CD4-positive, alpha-beta T cell treated with Interleukin-21 for 1 hour (primary cell): ENCODE results near the gene LIPH.
A peak's percentile ranks its signal among the peaks of the same experiment; 100 is the strongest.

Source experiments
- DNase-seq: peaks from one replicate; pipeline ENCODE4 v3.0.0-alpha.2; 2020

LIPH gene

GRCh38 chr3:185539934-185540333, 12.5 kb downstream of the LIPH start:
- DNase-seq: no peak

- peak; percentile 21 for DNase-seq
Observed at GRCh38 chr3:185537369-185537970, 14.9 kb downstream of the LIPH start.

- no peak for DNase-seq
Observed at GRCh38 chr3:185534511-185534910, 17.9 kb downstream of the LIPH start.

GRCh38 chr3:185532901-185533300, 19.5 kb downstream of the LIPH start:
- no peak for DNase-seq

DNA sequence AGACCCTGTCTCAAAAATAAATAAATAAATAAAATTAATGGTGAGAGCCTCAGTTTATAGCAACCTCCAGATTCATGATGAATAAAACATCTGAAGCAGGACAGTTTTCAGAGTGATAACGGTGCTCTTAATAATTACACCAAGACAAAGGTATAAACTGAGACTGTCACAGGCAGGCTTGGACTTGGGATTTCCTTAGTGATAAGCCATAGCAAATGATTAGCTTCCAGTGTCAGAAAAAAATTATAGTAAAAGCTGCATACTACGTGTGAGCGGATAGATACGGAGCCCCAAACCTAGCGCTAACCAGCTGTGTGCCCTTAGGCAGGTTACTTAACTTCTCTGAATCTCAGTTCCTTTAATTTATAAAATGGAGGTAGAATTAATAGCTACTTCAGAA, 21.5 kb downstream of the LIPH start:
- DNase-seq: no peak

DNA sequence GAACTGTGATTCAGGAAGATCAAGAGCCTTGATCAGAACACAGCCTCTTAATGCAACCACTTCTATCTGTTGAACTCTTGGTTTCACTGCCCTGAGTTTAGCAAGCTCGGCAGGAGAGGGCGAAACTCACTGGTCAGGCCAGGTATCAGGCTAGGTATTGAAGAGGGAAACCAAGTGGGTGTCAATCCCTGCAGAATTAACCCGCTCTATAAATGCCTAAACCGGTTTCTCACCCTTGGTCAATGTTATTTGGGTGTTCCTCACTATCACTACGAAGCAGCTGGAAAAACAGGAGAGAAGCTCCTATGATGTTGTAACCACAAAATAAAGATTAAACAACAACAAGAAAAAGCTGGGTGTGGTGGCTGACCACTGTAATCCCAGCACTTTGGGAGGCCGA, 23.9 kb downstream of the LIPH start:
- no peak for DNase-seq

DNA sequence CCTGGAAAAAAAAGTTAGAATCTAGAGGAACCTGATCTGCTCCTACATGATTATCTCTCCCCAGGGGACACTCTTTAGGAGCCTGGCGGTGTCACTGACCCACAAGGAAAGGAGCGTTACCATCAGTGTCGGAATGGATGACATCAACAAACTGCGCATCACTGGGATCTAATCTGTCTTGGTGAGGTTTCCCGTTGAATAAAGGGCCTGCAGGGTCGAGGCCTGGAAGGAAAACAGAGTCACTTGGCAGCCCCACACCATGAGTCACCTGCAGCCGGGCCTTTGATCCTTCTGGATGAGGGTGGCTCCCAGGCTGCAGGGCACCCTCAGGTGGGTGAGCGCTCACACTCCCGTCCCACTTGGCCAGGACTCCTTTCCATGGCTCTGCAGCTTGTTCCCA, 25.0 kb downstream of the LIPH start:
- no peak for DNase-seq

DNA sequence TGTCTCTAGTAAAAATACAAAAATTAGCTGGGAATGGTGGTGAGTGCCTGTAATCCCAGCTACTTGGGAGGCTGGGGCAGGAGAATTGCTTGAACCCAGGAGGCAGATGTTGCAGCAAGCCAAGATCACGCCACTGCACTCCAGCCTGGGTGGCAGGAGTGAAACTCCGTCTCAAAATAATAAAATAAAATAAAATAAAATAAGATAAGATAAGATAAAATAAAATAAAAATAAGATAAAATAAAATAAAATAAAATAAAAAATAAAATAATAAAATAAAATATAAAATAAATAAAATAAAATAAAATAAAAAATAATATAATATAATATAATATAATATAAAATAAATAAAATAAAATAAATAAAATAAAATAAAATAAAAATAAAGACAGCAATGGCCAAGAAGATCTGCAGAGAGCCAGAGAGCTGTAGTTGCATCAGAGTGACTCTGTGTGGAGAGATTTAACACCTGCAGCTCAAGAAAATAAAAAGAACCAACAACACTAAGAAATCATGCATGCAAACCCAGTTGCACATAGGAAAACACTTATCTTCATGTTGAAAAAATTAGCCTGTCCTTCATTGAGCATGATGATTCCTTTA, 25.9 kb downstream of the LIPH start:
- DNase-seq: no peak

DNA sequence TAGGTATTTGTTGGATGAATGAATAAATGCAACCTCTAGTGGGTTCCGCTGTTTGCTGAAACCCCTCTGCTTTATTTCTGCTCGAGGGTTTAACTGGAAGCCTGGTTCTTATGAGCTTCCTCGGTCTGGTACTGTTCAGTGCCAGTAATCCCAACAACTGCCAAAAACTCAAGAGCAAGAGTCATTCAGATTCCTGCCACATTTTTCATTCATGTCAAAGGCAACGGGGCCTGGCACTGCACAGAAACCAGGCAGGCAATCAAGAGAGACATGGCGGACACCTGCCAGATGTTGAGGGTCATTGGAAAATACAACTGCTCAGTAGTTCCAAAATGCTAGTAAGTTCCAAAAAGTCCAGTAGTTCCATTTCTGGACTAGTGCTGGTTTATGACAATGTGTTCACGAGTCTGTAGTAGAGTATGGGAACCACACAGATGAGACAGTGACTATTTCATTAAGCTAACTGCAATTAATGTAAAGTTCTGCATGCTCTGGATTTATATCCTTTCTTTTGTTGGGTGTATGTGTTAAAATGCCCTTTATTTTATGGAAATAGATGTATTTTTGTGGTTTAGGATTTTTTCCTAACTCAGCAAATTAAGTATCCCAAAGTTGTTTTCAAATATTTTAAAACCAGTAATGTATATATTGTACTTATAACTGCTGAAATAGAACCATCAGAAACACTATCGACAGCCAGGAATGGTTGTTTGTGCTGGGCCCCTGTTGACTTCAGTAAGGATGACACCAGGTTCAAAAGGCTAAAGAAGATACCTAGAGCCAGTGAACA, 30.8 kb downstream of the LIPH start:
- DNase-seq: no peak

DNA sequence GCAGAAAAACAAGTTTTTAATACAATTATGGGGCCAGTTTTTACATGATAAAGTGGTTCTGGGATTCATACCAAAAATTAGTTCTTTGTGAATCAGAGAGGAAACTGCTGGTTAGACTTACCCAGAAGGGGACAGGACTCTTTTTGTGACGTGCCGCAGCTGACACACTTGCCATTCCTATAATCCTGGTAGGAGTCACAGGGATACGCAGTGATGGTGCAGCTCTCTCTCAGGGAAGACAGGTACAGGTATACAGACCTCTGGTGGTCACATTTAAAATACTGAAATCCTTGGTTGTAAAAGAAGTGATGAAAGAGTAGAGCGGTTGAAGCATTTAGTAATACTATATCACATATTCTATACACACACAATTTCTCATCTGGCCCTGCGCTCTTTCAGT, 33.4 kb downstream of the LIPH start:
- no peak for DNase-seq

- no peak for DNase-seq
Observed at GRCh38 chr3:185517387-185518130, 34.8 kb downstream of the LIPH start.

DNA sequence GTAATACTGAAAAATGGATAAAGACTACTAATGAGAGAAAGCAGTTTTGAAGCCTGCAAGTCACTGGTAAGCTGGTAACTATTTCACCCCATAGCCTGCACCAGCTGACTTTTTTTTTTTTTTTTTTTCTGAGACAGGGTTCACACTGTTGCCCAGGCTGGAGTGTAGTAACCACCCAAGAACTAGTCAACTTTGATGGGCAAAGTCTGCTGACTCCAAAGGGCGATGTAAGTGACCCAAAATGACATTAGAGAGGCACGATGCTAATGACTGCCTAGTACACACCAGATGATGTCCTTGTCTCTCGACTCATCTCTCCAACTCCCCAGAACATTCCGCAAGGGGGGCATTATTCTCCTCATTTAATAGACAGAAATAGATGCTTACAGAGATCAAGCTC, 40.7 kb downstream of the LIPH start:
- no peak for DNase-seq

DNA sequence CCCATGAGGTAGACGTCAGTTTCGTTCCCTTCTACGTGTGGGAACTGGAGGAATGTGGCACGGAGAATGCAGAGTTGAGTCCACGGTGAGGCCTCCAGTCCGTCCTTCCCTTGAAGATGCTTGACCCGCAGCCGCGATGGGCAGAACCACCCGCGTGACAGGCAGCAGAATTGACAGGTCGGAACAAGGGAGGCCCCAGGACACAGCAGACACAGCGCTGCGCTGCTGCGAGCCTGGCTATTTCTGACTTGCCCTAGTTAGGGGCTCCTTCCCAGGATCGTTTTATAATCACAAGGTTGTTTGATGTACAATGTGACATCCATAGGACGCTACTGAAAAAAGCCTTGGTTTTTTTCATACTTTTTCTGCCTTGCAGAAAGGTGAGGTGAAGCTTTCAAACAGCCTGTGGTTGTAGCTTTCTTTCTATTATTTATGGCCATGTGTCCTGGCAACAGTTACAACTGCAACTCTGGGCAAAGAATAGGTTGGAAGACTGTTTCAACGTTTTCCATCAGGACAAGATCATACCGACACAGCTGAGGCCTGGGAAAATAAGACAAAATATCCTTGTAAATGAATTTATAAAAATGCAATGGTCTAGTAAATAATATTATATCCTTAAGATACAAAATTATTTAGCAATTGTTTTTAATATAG, 43.9 kb downstream of the LIPH start:
- DNase-seq: no peak

DNA sequence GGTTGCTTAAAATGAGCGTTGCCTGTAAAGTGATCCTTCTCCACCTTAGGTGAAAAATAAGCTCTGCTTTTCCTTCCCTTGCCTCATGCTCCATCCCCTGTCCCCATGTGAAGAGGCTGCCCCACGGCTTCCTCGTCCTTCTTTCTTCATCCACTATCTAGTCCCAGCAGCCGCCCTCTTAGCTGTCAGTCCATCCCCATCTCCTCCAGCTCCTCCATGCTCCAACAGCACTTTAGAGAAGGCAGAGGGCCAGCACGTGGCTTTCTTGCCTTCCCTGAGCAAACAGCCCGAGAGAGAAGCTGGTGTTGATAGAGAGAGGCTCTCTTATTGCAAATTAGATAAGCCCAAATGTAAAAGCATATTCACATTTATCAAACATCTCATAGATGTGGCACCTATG, 44.5 kb downstream of the LIPH start:
- DNase-seq: no peak

DNA sequence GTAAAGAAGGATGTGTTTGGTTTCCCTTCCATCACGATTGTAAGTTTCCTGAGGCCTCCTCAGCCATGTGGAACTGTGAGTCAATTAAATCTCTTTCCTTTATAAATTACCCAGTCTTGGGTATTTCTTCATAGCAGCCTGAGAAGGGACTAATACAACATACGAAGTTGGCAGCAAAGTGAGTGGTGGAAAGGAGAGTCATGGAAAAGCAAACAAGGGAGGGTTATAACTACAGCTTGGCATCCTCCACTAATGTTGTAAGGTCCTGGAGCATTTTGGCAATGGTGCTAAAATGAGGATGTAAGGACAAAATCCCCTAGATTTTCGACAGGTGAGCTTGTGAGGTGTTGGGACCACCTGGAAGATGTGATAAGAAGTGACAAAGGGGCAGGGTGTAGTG, 47.8 kb downstream of the LIPH start:
- no peak for DNase-seq

- DNase-seq: no peak
Observed at GRCh38 chr3:185503521-185503920, 48.9 kb downstream of the LIPH start.

- DNase-seq: no peak
Observed at GRCh38 chr3:185502987-185503386, 49.4 kb downstream of the LIPH start.

- peak; percentile 91 for DNase-seq
Observed at GRCh38 chr3:185498503-185499396, 53.6 kb downstream of the LIPH start, which contains the start of gene TMEM41A. Gene TMEM41A, minus strand, starts transcription at chr3:185499035. Its CDS starts 74 bp downstream, at chr3:185498961.

GRCh38 chr3:185490241-185490640, 62.1 kb downstream of the LIPH start:
- no peak for DNase-seq

GRCh38 chr3:185489462-185489861, 62.9 kb downstream of the LIPH start:
- no peak for DNase-seq

DNA sequence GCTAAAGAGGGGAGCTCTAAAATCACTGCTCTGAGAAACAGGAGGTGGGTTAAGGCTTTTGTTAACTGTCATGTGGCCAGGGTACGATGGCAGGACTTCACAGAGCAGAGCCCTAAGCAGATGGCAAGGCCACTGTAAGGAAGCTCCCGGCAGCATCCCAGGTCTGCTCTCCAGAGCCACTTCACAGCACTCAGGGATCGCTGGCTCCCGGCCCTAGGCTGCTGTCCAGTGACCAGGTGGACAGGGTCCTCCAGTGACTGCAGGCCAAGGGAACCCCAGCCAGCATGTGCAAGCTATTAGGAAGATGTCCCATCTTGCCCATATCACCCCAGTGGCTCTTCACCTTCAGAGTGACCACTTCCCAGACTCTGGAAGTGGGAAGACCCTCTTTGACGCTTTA, 63.9 kb downstream of the LIPH start:
- no peak for DNase-seq

GRCh38 chr3:185486394-185486793, 66.0 kb downstream of the LIPH start:
- no peak for DNase-seq
